NCI-H146 (cell line): ENCODE data around the gene NCAPD3.
"Not testable (repeated sequence)": the region's sequence is repeated elsewhere in the genome, so short reads cannot be mapped to it uniquely, and the experiment has no call there.

Experiments
- DNase-seq: peaks from one replicate; lab custom pipeline; 2025; lab: John Stamatoyannopoulos, UW

The NCAPD3 gene

DNA sequence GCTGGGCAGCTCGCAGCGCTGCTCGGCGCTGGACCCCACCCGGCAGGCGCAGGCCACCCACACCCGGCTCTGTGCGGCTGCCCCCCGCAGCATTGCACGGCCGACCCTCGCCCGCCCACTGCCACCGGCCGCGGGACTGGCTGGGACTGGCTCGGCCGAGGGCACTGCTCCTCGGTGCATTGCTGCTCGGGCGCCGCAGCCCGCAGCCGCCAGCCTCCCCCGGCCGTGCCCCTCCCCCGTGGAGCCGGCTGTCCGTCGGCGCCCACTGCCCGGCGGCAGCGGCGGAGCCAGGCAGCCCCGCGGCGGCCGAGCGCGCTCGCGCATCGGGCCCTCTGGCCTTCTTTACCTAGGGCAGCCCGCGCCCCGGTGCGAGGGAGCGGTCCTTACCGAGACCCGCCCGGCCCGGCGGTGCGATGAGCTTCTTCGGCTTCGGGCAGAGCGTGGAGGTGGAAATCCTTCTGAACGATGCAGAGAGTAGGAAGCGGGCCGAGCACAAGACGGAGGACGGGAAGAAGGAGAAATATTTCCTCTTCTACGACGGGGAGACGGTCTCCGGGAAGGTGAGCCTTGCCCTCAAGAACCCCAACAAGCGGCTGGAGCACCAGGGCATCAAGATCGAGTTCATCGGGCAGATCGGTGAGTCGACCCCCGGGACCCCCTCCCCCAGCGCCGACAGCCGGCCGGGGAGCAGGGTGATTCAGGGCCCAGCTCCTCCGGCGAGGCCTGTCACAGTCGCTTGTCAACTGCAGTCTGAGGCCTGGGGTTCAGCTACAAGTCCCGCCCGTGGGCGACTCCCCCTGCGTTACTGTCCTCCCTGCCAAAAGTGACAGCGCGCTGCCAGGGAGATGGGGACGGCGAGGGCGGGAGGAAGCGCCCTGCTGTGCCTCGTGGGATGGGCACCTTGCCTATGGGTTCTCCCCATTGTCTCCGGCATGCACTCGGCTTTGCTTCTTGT, 1.2 kb upstream of the NCAPD3 start:
- peak; percentile 85 for DNase-seq

DNA sequence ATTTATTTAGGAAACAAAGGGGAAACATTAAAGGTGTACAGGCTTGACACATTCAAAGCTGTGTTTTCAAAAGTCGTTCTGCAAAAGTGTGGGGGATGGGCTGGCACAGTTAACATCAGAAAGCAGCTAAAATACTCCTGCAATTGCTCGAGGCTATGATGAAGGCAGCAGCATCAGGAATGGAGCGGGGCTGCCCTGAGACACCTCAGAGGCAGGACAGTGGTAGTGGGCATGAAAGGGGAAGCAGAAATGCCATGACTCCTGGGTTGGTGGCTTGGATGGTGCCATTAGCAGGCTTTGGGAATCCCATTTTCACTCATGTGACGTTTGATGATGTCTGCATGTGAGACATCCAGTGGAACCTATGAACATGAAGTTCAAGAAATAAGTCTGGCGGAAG, 646 bp downstream of the NCAPD3 start:
- no peak for DNase-seq

GRCh38 chr11:134216816-134217215, 7.0 kb downstream of the NCAPD3 start:
- DNase-seq: no peak

- no peak for DNase-seq
Observed at GRCh38 chr11:134215836-134216235, 7.9 kb downstream of the NCAPD3 start.

- peak; percentile 17 for DNase-seq
Observed at GRCh38 chr11:134207538-134208239, 16.1 kb downstream of the NCAPD3 start.

DNA sequence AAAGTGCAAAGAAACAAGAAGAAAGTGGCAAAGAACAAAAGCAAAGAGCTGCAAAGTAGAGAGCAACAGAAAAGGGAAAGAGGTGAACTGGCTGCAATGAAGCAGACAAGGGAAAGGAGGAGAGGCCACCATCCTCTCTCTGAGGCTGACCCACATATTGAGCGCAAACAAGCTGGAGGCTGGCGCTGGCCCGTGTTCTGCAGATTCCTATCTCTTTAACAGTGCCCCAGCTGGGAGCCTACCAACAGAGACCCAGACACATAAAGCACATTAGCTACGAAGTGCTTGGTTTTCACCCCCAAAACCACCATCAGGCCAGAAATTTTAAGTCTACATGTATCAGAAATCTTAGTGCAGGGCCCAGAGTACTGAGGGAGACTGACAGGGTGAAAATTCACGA, 17.6 kb downstream of the NCAPD3 start:
- no peak for DNase-seq

- no peak for DNase-seq
Observed at GRCh38 chr11:134205729-134206128, 18.0 kb downstream of the NCAPD3 start.

GRCh38 chr11:134202661-134203060, 21.1 kb downstream of the NCAPD3 start:
- DNase-seq: no peak

DNA sequence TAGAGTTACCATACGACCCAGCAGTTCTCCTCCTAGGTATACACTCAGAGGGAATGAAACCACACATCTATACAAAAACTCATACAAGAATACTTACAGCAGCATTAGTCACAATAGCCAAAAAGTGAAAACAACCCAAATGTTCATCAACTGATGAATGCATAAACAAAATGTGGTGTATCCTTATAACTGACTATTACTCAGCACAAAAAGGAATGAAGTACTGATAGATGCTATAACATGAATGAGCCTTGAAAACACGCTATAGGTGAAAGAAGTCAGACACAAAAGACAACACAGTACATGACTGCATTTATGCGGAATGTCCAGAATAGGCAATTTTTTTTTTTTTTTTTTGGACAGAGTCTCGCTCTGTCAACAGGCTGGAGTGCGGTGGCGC, 23.1 kb downstream of the NCAPD3 start:
- no peak for DNase-seq

DNA sequence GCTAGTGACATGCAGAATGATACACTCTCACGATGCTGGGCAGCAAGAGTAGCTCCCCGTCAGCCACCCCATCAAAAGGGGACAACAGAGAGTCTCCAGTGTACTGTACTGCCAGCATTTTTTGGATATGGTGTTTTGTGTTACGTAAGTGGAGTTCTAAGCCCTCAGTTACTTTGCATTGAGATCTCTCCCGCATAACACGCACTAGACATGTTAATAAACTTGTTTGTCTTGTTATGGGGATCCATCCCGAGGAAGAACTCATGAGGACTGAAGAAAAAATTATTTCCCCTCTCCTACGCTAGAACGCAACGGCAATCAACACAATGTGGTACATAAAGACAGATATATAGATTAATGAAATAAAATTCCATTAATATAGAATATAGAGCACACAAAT, 24.2 kb downstream of the NCAPD3 start:
- DNase-seq: no peak

DNA sequence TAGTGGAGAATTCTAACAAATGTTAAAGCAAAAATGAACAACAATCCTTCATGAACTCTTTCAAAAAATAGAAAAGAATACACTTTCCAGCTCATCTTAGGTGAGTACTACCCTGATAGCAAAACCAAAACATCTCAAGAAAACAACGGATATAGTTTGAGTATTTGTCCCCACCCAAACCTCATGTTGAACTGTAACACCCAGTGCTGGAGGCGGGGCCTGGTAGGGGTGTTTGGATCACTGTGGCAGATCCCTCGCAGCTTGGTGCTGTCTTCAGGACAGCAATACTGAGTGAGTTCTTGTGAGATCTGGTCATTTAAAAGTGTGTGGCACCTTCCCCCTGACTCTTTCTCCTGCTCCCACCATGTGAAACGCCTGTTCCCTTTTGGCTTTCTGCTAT, 27.0 kb downstream of the NCAPD3 start:
- no peak for DNase-seq

DNA sequence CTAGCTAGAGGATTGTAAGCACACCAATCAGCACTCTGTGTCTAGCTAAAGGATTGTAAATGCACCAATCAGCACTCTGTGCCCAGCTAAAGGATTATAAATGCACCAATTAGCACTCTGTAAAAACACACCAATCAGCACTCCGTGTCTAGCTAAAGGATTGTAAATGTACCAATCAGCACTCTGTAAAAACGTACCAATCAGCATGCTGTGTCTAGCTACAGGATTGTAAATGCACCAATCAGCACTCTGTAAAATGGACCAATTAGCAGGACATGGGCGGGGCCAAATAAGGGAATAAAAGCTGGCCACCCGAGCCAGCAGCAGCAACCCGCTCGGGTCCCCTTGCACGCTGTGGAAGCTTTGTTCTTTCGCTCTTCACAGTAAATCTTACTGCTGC, 35.7 kb downstream of the NCAPD3 start:
- DNase-seq: not testable (repeated sequence)

- no peak for DNase-seq
Observed at GRCh38 chr11:134181707-134182106, 42.1 kb downstream of the NCAPD3 start.

DNA sequence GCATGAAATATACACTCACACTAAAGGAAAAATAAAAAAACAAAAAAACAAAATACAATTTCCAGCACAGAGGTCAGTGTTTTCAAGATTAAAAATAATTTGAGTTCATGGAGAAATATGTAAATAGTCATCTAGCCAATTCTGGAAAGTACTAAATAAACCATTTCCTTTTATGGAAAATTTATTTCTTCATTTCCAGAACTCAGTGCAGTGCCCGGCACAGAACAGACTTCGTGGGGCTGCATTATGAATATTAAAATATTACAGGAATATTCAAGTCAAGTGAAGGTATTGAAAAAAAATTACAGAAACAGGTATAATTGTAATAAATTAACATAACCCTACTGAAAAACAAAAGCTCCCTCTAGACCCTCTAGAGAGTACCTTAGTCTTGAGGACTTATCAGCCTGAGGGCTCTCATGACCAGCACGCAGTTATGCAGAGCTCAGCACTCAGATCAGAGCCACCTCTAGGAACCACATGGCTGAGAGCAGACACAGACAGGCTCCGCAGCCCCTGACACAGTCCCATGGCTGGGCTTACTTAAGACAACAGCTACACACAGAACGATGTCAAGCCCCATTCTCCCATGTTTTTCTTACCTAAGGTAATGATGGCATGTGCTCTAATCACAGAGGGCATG, 45.6 kb downstream of the NCAPD3 start:
- no peak for DNase-seq

DNA sequence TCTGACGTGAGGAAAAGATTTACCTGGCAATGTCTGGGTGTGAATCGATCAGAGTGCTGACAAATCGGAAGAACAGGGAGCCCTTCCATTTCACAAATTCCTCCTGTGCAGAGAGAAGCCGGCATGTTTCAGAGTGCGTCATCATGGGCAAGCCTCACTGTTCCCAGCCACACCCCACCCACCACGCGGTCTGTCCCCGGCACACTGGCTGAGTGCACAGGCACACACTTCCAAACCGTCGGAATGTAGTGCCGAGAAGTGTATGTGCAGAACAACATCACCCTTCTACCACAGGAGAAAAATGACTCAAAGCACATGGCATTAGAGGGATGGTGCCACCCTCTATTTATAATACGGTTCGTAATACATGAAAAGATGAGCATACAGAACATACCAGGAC, 47.5 kb downstream of the NCAPD3 start:
- DNase-seq: no peak

- DNase-seq: no peak
Observed at GRCh38 chr11:134173296-134173695, 50.5 kb downstream of the NCAPD3 start.

- no peak for DNase-seq
Observed at GRCh38 chr11:134171951-134172350, 51.8 kb downstream of the NCAPD3 start.

DNA sequence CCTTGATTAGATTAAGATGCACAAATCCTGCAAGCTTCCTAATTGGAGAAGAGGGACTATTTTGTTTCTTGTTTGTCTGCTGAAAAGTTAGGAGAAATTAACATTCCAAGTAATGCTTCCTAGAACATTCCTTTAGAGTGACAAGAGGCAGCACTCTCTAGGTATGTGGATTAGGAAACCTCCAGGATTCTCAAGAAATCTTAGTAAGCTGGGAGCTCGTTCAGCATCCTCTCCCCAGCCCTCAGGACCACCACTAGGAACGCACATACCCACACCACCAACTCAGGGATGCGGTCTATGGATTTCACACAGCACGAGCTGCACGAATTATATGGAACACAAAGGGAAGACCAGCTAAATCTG, 52.9 kb downstream of the NCAPD3 start:
- no peak for DNase-seq

- DNase-seq: no peak
Observed at GRCh38 chr11:134170177-134170918, 53.4 kb downstream of the NCAPD3 start.

DNA sequence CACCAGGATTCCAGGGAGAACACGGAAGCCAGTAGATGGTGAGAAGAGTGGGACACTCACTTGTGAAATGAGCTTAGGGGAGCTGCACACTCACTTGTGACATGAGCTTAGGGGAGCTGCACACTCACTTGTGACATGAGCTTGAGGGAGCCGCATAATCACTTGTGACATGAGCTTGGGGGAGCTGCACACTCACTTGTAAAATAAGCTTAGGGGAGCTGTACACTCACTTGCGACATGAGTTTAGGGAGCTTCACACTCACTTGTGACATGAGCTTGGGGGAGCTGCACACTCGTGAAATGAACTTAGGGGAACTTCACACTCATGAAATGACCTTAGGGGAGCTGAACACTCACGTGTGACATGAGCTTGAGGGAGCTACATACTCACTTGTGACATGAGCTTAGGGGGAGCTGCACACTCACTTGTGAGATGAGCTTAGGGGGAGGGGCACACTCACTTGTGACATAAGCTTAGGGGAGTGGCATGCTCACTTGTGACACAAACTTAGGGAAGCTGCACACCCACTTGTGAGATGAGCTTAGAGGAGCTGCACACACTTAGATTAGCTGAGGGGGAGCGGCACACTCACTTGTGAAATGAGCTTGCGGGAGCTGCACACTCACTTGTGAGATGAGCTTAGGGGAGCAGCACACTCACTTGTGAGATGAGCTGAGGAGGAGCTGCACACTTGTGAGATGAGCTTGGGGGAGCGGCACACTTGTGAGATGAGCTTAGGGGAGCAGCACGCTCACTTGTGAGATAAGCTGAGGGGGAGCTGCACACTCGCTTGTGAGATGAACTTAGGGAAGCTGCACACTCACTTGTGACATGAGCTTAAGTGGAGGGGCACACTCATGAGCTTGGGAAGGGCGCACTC, 59.0 kb downstream of the NCAPD3 start:
- no peak for DNase-seq

- DNase-seq: no peak
Observed at GRCh38 chr11:134159652-134160051, 64.1 kb downstream of the NCAPD3 start.
